ENCODE results near the gene CDHR3.

The CDHR3 gene

GRCh38 chr7:106062521-106062931 lies 99.5 kb downstream of the CDHR3 start:
- no peak for DNase-seq (ENCODE audit: low read depth in 2 of 3, low spot score in 1 of 3)

GRCh38 chr7:106063024-106063423 lies 100.0 kb downstream of the CDHR3 start:
- DNase-seq (ENCODE audit: low read depth in 2 of 3, low spot score in 1 of 3): no peak

- DNase-seq (ENCODE audit: low read depth in 2 of 3, low spot score in 1 of 3): no peak
Measured at GRCh38 chr7:106063692-106064091, 100.6 kb downstream of the CDHR3 start.

GRCh38 chr7:106064316-106064715 lies 101.3 kb downstream of the CDHR3 start:
- no peak for DNase-seq (ENCODE audit: low read depth in 2 of 3, low spot score in 1 of 3)

GRCh38 chr7:106064771-106065574 lies 101.9 kb downstream of the CDHR3 start:
- no peak for DNase-seq (ENCODE audit: low read depth in 2 of 3, low spot score in 1 of 3)

- no peak for DNase-seq (ENCODE audit: low read depth in 2 of 3, low spot score in 1 of 3)
Measured at GRCh38 chr7:106065575-106066500, 102.8 kb downstream of the CDHR3 start.

GRCh38 chr7:106067678-106068077 lies 104.6 kb downstream of the CDHR3 start:
- no peak for DNase-seq (ENCODE audit: low read depth in 2 of 3, low spot score in 1 of 3)

- DNase-seq (ENCODE audit: low read depth in 2 of 3, low spot score in 1 of 3): no peak
Measured at GRCh38 chr7:106068538-106068961, 105.5 kb downstream of the CDHR3 start.

GRCh38 chr7:106068986-106069385 lies 105.9 kb downstream of the CDHR3 start:
- DNase-seq (ENCODE audit: low read depth in 2 of 3, low spot score in 1 of 3): no peak

- no peak for DNase-seq (ENCODE audit: low read depth in 2 of 3, low spot score in 1 of 3)
Measured at GRCh38 chr7:106069471-106070200, 106.6 kb downstream of the CDHR3 start.

GRCh38 chr7:106070201-106070551 lies 107.1 kb downstream of the CDHR3 start:
- no peak for DNase-seq (ENCODE audit: low read depth in 2 of 3, low spot score in 1 of 3)

- no peak for DNase-seq (ENCODE audit: low read depth in 2 of 3, low spot score in 1 of 3)
Measured at GRCh38 chr7:106070567-106071254, 107.6 kb downstream of the CDHR3 start.

- DNase-seq (ENCODE audit: low read depth in 2 of 3, low spot score in 1 of 3): peak; percentile 20 to 28 (median 23)
Measured at GRCh38 chr7:106071356-106071998, 108.4 kb downstream of the CDHR3 start.

- no peak for DNase-seq (ENCODE audit: low read depth in 2 of 3, low spot score in 1 of 3)
Measured at GRCh38 chr7:106071999-106072714, 109.1 kb downstream of the CDHR3 start.

- no peak for DNase-seq (ENCODE audit: low read depth in 2 of 3, low spot score in 1 of 3)
Measured at GRCh38 chr7:106072715-106073091, 109.6 kb downstream of the CDHR3 start.

- DNase-seq (ENCODE audit: low read depth in 2 of 3, low spot score in 1 of 3): no peak
Measured at GRCh38 chr7:106073701-106074100, 110.6 kb downstream of the CDHR3 start.

GRCh38 chr7:106074257-106074656 lies 111.2 kb downstream of the CDHR3 start:
- no peak for DNase-seq (ENCODE audit: low read depth in 2 of 3, low spot score in 1 of 3)

- no peak for DNase-seq (ENCODE audit: low read depth in 2 of 3, low spot score in 1 of 3)
Measured at GRCh38 chr7:106075937-106076336, 112.9 kb downstream of the CDHR3 start.

GRCh38 chr7:106076537-106076936 lies 113.5 kb downstream of the CDHR3 start:
- no peak for DNase-seq (ENCODE audit: low read depth in 2 of 3, low spot score in 1 of 3)

All from stimulated activated CD4-positive, alpha-beta T cell treated with anti-CD3 and anti-CD28 coated beads, Interleukin-12 subunit alpha, Interleukin-12 subunit beta, amount 100 ng/mL, for 48 hours (primary cell).